Endometrium (tissue), 2 donors: Measurements from ENCODE around the gene ADGRD2.

Experiments
- FAIRE-seq: peaks from 2 replicates; lab custom pipeline; 2012; peaks lifted over from hg19 to GRCh38; lab: Jason Lieb, UNC
- donor health status: control.
- donor health status: control.

The ADGRD2 gene

GRCh38 chr9:124457887-124458431, 7.7 kb downstream of the ADGRD2 start:
- no peak for FAIRE-seq

GRCh38 chr9:124458441-124458840, 8.2 kb downstream of the ADGRD2 start:
- no peak for FAIRE-seq

GRCh38 chr9:124462739-124463138, 12.5 kb downstream of the ADGRD2 start:
- no peak for FAIRE-seq

GRCh38 chr9:124465736-124466135, 15.5 kb downstream of the ADGRD2 start:
- FAIRE-seq, result no peak

GRCh38 chr9:124467410-124468060, 17.3 kb downstream of the ADGRD2 start:
- FAIRE-seq, result no peak

DNA sequence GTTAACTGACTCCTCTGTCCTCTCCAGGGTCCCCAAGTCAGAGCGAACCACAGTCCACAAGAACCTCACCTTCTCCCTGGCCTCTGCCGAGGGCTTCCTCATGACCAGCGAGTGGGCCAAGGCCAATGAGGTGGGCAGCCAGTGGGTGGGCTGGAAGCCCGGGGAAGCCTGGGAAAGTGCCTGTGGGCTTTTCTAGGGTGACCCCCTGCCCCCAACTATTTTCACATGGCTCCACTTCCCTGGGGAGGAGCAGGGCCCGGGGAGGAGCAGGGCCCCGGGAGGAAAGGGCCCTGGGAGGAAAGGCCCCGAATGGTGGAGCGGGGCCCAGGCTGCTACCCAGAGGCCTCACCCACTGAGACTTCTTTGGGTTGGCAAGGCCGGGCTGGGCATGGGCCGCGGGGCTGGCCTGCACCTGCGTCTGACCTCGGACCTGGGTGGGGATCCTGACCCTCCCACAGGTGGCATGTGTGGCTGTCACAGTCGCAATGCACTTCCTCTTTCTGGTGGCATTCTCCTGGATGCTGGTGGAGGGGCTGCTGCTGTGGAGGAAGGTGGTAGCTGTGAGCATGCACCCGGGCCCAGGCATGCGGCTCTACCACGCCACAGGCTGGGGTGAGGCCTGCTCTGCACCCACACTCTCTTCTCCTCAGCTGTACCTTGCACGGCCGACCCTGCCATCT, 17.9 kb downstream of the ADGRD2 start:
- FAIRE-seq, result no peak

GRCh38 chr9:124469011-124469832, 19.0 kb downstream of the ADGRD2 start:
- FAIRE-seq, result no peak

DNA sequence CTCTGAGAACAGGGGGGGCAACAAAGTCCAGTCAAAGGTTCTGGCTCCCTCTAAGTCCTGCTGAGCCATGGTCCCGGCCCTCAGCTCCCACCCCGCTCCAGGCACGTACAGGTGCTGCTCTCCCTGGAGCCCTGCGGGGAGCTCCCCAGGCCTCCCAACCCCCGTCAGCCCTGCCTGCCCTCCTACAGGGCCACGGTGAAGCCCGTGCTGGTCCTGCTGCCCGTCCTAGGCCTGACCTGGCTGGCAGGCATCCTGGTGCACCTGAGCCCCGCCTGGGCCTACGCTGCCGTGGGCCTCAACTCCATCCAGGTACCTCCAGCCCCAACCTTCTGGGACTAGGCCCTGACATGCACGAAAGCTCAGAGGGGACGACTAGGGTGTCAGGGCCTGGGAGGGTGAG, 20.1 kb downstream of the ADGRD2 start:
- FAIRE-seq, result no peak

DNA sequence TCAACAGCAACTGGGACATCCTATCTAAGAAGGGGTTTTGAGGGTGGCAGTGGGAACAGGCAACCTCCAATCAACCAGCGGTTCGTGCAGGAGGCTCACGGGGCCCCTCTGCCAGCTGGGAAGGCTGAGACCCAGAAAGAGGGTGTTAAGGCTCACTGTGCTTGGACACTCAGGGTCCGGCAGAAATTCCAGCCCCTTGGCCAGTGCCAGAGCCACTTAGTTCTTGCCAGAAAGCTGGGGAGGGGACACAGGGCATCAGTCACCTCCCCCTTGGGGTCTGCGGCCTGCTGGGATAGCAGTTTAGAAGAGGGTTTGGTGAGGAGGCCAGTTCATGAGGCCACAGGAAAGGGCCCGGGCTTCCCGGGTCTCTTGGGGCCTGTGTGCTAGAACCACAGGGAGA, 20.5 kb downstream of the ADGRD2 start:
- FAIRE-seq, result no peak

GRCh38 chr9:124471761-124472160, 21.5 kb downstream of the ADGRD2 start:
- no peak for FAIRE-seq

DNA sequence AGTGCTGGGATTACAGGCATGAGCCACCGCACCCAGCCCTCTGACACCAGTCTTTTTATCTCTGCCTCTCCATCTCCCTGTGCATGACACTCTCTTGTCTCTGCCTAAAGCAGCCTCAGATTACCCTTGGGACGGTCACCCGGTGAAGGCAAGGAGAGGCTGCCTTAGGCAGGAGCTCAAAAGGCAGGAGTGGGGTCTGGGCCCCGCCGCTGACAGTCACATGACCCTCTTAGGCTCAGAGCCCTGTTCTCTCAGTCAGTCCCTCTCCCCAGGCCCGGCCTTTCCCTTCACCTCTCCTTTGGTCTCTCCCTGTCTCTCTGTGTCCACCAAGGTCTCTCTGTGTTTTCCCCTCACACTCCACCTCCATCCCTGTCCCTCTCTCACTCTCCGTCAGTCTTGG, 22.5 kb downstream of the ADGRD2 start:
- FAIRE-seq, result no peak

DNA sequence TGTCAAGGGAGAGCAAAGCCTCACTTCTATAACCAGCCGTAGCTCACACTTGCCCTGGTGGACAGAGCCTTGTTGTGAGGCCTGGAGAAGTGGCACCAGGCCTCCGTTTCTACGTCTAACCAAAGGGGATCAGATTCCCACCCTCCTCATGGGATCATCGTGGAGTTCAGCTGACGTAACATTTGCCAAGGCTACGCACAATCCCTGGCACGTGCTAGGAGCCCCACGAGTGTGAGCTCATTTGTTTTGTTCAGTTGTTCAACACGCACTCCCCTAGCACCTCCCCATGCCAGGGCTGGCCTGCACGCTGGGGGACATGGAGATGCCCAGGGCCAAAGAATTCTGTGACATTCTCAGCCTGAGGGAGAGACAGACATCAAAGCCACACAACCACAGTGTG, 23.1 kb downstream of the ADGRD2 start:
- no peak for FAIRE-seq

GRCh38 chr9:124474151-124474550, 23.9 kb downstream of the ADGRD2 start:
- FAIRE-seq, result no peak

DNA sequence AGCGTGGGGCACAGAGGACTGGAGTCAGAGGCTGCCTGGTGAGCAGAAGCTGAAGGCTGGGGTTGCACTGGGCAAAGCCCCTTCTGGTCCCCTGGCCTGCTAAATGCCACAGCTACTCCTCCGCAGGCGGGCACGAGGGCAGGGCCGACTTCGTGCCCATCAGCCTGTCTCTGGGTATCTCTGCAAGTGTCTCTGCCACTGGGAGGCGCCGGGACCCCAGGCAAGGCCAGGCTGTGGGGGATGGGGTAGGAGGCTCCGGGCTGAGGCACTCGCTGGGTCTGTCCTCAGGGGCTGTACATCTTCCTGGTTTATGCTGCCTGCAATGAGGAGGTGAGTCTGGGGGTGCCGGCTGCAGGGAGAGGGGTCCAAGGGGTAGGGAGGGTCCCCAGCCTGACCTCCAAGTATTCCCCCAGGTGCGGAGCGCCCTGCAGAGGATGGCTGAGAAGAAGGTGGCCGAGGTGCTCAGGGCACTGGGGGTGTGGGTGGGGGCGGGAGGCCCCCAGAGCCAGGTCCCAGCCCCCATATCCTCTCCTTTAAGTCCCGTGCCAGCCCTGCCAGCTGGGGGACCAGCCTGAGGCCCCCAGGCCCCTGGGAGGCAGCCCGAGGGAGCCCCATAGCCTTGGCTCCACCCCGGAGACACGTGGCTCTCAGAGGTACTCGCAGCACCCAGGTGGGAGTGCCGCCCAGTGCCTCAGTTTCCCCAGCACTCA, 25.1 kb downstream of the ADGRD2 start:
- no peak for FAIRE-seq

DNA sequence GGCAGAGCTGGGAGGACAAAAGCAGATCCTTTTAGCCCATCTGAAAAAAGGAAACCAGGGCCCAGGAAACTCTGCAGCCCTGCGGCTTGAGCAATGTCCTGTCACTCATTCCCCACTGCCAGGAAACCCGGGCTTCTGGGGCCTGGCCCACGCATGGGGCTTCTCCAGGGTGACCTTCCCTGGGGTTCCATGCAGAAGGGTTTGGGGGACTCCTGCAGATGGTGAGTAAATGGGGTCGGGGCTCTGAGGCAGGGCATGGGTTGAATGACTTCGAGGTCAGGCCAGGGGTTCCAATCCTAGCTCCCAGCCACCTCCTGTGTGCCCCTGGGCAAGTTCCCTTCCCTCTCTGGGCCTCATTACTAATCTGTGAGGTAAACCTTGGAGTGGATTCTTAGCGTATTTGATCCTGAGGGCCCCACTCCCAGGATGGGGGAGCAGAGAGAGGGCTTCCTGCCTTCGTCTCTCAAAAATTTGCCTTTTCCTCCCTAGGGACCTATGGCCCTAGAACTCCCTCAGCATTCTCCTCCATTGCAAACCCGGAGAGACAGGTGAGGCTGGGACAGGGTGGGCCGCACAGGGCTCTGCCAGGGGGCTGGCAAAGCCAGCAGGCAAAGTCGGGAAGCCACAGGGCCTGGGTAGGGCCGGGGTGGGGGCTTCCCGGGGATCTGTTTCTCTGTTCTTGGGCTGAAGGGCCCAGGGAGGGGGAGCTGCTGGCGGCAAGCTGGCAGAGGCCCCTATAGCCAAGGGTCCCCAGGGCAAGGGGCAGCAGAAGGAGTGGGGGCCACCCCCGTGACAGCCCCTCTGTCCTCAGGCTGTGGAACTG, 25.8 kb downstream of the ADGRD2 start:
- FAIRE-seq, result no peak

DNA sequence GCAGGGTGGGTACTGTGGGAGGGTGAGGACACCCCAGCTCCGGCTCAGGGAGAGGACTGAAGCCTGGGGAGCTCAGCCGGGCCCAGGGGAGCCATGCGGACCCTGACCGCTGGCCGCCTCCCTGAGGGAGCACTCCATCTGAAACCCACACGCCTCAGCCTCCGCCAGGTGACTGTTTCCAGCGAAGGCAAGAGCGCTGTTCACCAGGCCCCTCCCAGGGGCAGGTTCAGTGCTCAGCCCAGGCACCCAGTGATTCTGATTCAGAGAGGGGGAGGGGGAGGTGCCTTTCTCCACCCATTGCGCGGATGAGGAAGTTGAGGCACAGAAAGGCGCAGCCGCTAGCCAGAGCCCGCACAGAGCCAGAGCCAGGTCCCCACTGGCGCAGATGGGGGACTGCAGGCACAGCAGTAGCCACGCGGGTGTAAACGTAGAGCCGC, 27.0 kb downstream of the ADGRD2 start:
- no peak for FAIRE-seq

- FAIRE-seq, result no peak
These were observed 27.5 kb downstream of the ADGRD2 start for GRCh38 chr9:124477648-124478285.

DNA sequence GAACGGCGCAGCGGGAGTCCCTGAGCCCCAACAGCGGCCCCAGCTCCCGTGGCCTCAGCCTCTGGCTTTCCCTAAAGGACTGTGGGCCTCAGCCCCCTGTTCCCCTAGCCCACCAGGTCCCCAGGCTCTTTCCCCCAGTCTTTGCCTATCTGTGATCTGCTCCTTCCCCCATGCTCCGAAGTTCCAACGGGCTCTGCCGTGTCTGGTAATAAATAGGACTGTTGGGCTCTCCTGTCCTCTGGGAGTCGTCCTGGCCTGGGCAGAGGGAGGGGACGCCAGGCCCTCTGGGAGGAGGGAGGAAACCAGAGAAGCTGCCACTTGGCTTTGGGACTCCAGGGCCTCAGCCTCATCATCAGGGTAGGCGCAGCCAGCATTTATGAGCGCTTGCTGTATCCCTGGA, 28.1 kb downstream of the ADGRD2 start:
- no peak for FAIRE-seq

DNA sequence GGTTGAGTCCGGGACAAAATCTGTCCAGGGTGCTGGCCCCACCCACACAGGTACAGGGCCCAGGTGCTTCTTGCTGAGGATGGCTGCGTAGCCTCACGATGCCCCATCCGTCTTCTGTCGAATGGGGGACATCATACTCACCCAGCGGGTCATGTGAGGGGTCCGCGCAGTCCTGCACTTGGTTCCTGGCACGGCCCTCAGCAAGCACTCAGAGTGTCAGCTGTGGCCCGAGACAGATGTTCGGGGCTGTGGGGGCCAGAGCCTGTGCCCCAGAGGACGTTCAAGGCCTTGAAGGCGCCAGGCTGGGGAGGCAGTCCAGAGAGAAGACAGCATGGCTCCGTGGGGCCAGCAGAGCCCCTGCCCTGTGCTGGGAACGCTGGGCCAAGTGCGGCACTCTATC, 29.1 kb downstream of the ADGRD2 start:
- no peak for FAIRE-seq

GRCh38 chr9:124479947-124480620, 29.8 kb downstream of the ADGRD2 start:
- FAIRE-seq, result no peak
